ENCODE data around the gene INTS11.
A peak's percentile ranks its signal among the peaks of the same experiment; 100 is the strongest.

Gene INTS11

GRCh38 chr1:1267488-1268283 lies 56.8 kb downstream of the INTS11 start:
- Histone ChIP-seq H3K27ac (replicated peaks; ENCODE audit: low read length) (no peak overlapping the region), H3K14ac (ENCODE audit: low read length) (no peak overlapping the region), H4K91ac (ENCODE audit: low read depth, low read length, poor library complexity) (no peak overlapping the region), H3K4ac (ENCODE audit: low read length) (no peak overlapping the region), H3K23ac (ENCODE audit: low read depth, low read length, poor library complexity) (no peak overlapping the region), H3K4me3 (ENCODE audit: low read length in 2 of 2) (no peak overlapping the region), H3K27me3 (ENCODE audit: control insufficient read depth in 3 of 3, insufficient read depth in 3 of 3, low read depth in 1 of 3, low read length in 3 of 3) (no peaks in the 10 kb centered on the region), H2BK15ac (ENCODE audit: low read length) (no peak overlapping the region), H3K9me3 (replicated peaks in 1 of 2; ENCODE audit: control insufficient read depth in 2 of 2, insufficient read depth in 1 of 2, low read depth in 1 of 2, low read length in 2 of 2) (peaks cover 0 to 2% of the 10 kb centered on the region in 2 donors), H2AFZ (ENCODE audit: low read length) (no peak overlapping the region), H2BK120ac (ENCODE audit: low read depth, low read length) (no peak overlapping the region), H3K18ac (ENCODE audit: low read length) (peak overlapping the region; percentile 28), H3K36me3 (replicated peaks in 1 of 2; ENCODE audit: control insufficient read depth in 2 of 2, insufficient read depth in 2 of 2, low read length in 2 of 2) (peaks cover 34 to 85% of the 10 kb centered on the region in 2 donors), H2AK5ac (ENCODE audit: low read depth, low read length) (no peak overlapping the region), H3K79me1 (ENCODE audit: low read depth, low read length) (peaks cover 26% of the 10 kb centered on the region), H2BK12ac (ENCODE audit: low read length) (no peak overlapping the region), H3K9ac (ENCODE audit: low read depth, low read length, poor library complexity) (no peak overlapping the region), H4K8ac (ENCODE audit: low read depth, low read length) (no peak overlapping the region), H2BK5ac (ENCODE audit: low read length) (no peak overlapping the region), H3K4me2 (ENCODE audit: insufficient read depth, low read length, poor library complexity, severe bottlenecking) (no peak overlapping the region), H3K4me1 (ENCODE audit: control insufficient read depth in 2 of 2, insufficient read depth in 1 of 2, low read depth in 1 of 2, low read length in 2 of 2) (peaks cover 7 to 8% of the 10 kb centered on the region in 2 donors)
- DNase-seq (ENCODE audit: low spot score), result no peak
- no CpG with 5 or more reads among the region's 39 CpGs for WGBS, 2 donors (ENCODE audit: extremely low coverage in 2 of 2, insufficient read length in 2 of 2, insufficient replicate concordance in 1 of 2)

DNA sequence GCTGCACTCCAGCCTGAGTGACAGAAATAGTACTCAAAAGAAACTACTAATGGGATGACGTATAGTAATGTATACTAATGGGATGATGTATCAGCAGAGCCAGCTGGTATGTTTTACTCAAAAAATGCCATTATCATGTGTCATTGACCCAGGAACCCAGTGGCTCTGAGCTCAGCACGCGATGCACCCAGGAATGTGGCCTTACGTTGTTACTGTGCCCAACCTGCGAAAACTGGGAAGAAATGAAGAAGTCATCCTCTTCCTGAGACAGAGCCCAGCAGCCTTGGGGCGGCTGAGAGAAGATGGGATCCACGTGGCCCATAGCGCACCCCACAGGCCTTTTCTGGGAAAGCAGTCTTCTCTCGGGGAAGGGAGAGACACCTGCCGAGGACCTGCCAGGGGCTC lies 59.6 kb downstream of the INTS11 start:
- Histone ChIP-seq H3K18ac (ENCODE audit: low read length) (no peak overlapping the region), H3K4me1 (ENCODE audit: control insufficient read depth in 2 of 2, insufficient read depth in 1 of 2, low read depth in 1 of 2, low read length in 2 of 2) (no peaks in the 10 kb centered on the region), H2BK120ac (ENCODE audit: low read depth, low read length) (no peak overlapping the region), H3K36me3 (replicated peaks in 1 of 2; ENCODE audit: control insufficient read depth in 2 of 2, insufficient read depth in 2 of 2, low read length in 2 of 2) (peaks cover 47 to 86% of the 10 kb centered on the region in 2 donors), H2BK12ac (ENCODE audit: low read length) (no peak overlapping the region), H3K23ac (ENCODE audit: low read depth, low read length, poor library complexity) (no peak overlapping the region), H3K4ac (ENCODE audit: low read length) (no peak overlapping the region), H3K4me2 (ENCODE audit: insufficient read depth, low read length, poor library complexity, severe bottlenecking) (no peak overlapping the region), H4K91ac (ENCODE audit: low read depth, low read length, poor library complexity) (no peak overlapping the region), H2BK15ac (ENCODE audit: low read length) (no peak overlapping the region), H2AFZ (ENCODE audit: low read length) (no peak overlapping the region), H2AK5ac (ENCODE audit: low read depth, low read length) (no peak overlapping the region), H3K27me3 (ENCODE audit: control insufficient read depth in 3 of 3, insufficient read depth in 3 of 3, low read depth in 1 of 3, low read length in 3 of 3) (no peaks in the 10 kb centered on the region), H3K9me3 (replicated peaks in 1 of 2; ENCODE audit: control insufficient read depth in 2 of 2, insufficient read depth in 1 of 2, low read depth in 1 of 2, low read length in 2 of 2) (no peaks in the 10 kb centered on the region), H3K4me3 (ENCODE audit: low read length in 2 of 2) (no peak overlapping the region), H3K14ac (ENCODE audit: low read length) (no peak overlapping the region), H3K27ac (replicated peaks; ENCODE audit: low read length) (no peak overlapping the region), H3K9ac (ENCODE audit: low read depth, low read length, poor library complexity) (peak overlapping the region; percentile 47), H4K8ac (ENCODE audit: low read depth, low read length) (no peak overlapping the region), H3K79me1 (ENCODE audit: low read depth, low read length) (peaks cover 20% of the 10 kb centered on the region), H2BK5ac (ENCODE audit: low read length) (no peak overlapping the region)
- no peak for DNase-seq (ENCODE audit: low spot score)
- no CpG with 5 or more reads among the region's 10 CpGs for WGBS, 2 donors (ENCODE audit: extremely low coverage in 2 of 2, insufficient read length in 2 of 2, insufficient replicate concordance in 1 of 2)

GRCh38 chr1:1264026-1264425 lies 60.4 kb downstream of the INTS11 start:
- H3K79me1 ChIP-seq (ENCODE audit: low read depth, low read length), result peaks cover 21% of the 10 kb centered on the region
- DNase-seq (ENCODE audit: low spot score), result no peak
- WGBS, 2 donors (ENCODE audit: extremely low coverage in 2 of 2, insufficient read length in 2 of 2, insufficient replicate concordance in 1 of 2), result no CpG with 5 or more reads among the region's 9 CpGs
- H3K9me3 ChIP-seq (replicated peaks in 1 of 2; ENCODE audit: control insufficient read depth in 2 of 2, insufficient read depth in 1 of 2, low read depth in 1 of 2, low read length in 2 of 2), result peaks cover 0 to 2% of the 10 kb centered on the region in 2 donors
- no peak overlapping the region for H2BK15ac ChIP-seq (ENCODE audit: low read length)
- no peak overlapping the region for H3K4me3 ChIP-seq (ENCODE audit: low read length in 2 of 2)
- H2AK5ac ChIP-seq (ENCODE audit: low read depth, low read length), result no peak overlapping the region
- H3K4me2 ChIP-seq (ENCODE audit: insufficient read depth, low read length, poor library complexity, severe bottlenecking), result no peak overlapping the region
- no peak overlapping the region for H3K23ac ChIP-seq (ENCODE audit: low read depth, low read length, poor library complexity)
- H2BK5ac ChIP-seq (ENCODE audit: low read length), result no peak overlapping the region
- H3K4me1 ChIP-seq (ENCODE audit: control insufficient read depth in 2 of 2, insufficient read depth in 1 of 2, low read depth in 1 of 2, low read length in 2 of 2), result peaks cover 0 to under 1% of the 10 kb centered on the region in 2 donors
- H3K9ac ChIP-seq (ENCODE audit: low read depth, low read length, poor library complexity), result no peak overlapping the region
- no peak overlapping the region for H3K27ac ChIP-seq (replicated peaks; ENCODE audit: low read length)
- H4K91ac ChIP-seq (ENCODE audit: low read depth, low read length, poor library complexity), result no peak overlapping the region
- no peak overlapping the region for H4K8ac ChIP-seq (ENCODE audit: low read depth, low read length)
- H3K36me3 ChIP-seq (replicated peaks in 1 of 2; ENCODE audit: control insufficient read depth in 2 of 2, insufficient read depth in 2 of 2, low read length in 2 of 2), result peaks cover 49 to 90% of the 10 kb centered on the region in 2 donors
- no peaks in the 10 kb centered on the region for H3K27me3 ChIP-seq (ENCODE audit: control insufficient read depth in 3 of 3, insufficient read depth in 3 of 3, low read depth in 1 of 3, low read length in 3 of 3)
- no peak overlapping the region for H3K4ac ChIP-seq (ENCODE audit: low read length)
- no peak overlapping the region for H2AFZ ChIP-seq (ENCODE audit: low read length)
- H3K18ac ChIP-seq (ENCODE audit: low read length), result no peak overlapping the region
- H3K14ac ChIP-seq (ENCODE audit: low read length), result no peak overlapping the region
- no peak overlapping the region for H2BK12ac ChIP-seq (ENCODE audit: low read length)
- H2BK120ac ChIP-seq (ENCODE audit: low read depth, low read length), result no peak overlapping the region

DNA sequence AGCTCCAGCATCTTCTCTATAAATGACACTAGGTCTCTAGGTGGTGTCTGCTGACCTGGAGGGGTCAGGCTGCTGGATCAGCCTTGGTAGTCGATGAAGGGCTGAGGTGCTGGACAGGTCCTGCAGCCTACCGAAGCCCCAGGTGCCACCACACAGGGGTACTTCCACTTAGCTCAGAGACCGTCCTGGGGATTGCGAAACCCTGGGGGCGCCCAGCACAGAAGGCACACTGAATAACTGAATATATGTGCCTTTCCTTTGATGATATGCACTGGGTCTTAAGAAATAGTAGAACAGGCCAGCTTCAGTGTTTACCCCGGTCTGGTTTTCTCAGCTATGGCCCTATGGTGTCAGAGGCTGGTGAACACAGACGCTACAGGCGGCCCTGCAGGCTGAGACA lies 61.7 kb downstream of the INTS11 start:
- Histone ChIP-seq H2AFZ (ENCODE audit: low read length) (no peak overlapping the region), H4K8ac (ENCODE audit: low read depth, low read length) (no peak overlapping the region), H2BK5ac (ENCODE audit: low read length) (no peak overlapping the region), H2BK12ac (ENCODE audit: low read length) (no peak overlapping the region), H4K91ac (ENCODE audit: low read depth, low read length, poor library complexity) (no peak overlapping the region), H3K18ac (ENCODE audit: low read length) (no peak overlapping the region), H3K4me1 (ENCODE audit: control insufficient read depth in 2 of 2, insufficient read depth in 1 of 2, low read depth in 1 of 2, low read length in 2 of 2) (peaks cover 0 to 3% of the 10 kb centered on the region in 2 donors), H3K9ac (ENCODE audit: low read depth, low read length, poor library complexity) (no peak overlapping the region), H2BK15ac (ENCODE audit: low read length) (no peak overlapping the region), H3K4ac (ENCODE audit: low read length) (no peak overlapping the region), H3K9me3 (replicated peaks in 1 of 2; ENCODE audit: control insufficient read depth in 2 of 2, insufficient read depth in 1 of 2, low read depth in 1 of 2, low read length in 2 of 2) (peaks cover 0 to 3% of the 10 kb centered on the region in 2 donors), H2BK120ac (ENCODE audit: low read depth, low read length) (no peak overlapping the region), H3K23ac (ENCODE audit: low read depth, low read length, poor library complexity) (no peak overlapping the region), H3K27ac (replicated peaks; ENCODE audit: low read length) (no peak overlapping the region), H3K79me1 (ENCODE audit: low read depth, low read length) (peaks cover 20% of the 10 kb centered on the region), H3K14ac (ENCODE audit: low read length) (no peak overlapping the region), H2AK5ac (ENCODE audit: low read depth, low read length) (no peak overlapping the region), H3K4me3 (ENCODE audit: low read length in 2 of 2) (no peak overlapping the region), H3K4me2 (ENCODE audit: insufficient read depth, low read length, poor library complexity, severe bottlenecking) (no peak overlapping the region), H3K36me3 (replicated peaks in 1 of 2; ENCODE audit: control insufficient read depth in 2 of 2, insufficient read depth in 2 of 2, low read length in 2 of 2) (peaks cover 52 to 87% of the 10 kb centered on the region in 2 donors), H3K27me3 (ENCODE audit: control insufficient read depth in 3 of 3, insufficient read depth in 3 of 3, low read depth in 1 of 3, low read length in 3 of 3) (no peaks in the 10 kb centered on the region)
- DNase-seq (ENCODE audit: low spot score), result no peak
- no CpG with 5 or more reads among the region's 8 CpGs for WGBS, 2 donors (ENCODE audit: extremely low coverage in 2 of 2, insufficient read length in 2 of 2, insufficient replicate concordance in 1 of 2)
